ENCODE measurements around the gene NIN. TPM values are rescaled to one million over a fixed set of nuclear protein-coding genes. Genes with fewer than 3 reads are reported as not detected.

The NIN gene
- total RNA-seq, 2 donors from 2014 or later, result 46.1 to 60.0 TPM

GRCh38 chr14:50677527-50678063 is 153.4 kb downstream of the NIN start:
- Mint-ChIP-seq H3K9me3 (no peaks in the 10 kb centered on the region), H3K27ac (no peak overlapping the region), H3K4me1 (ENCODE audit: low read depth) (peaks cover 19% of the 10 kb centered on the region), H3K27me3 (ENCODE audit: low read depth) (no peaks in the 10 kb centered on the region), H3K4me3 (peak overlapping the region; percentile 10 to 36), H3K36me3 (ENCODE audit: insufficient read depth in 2 of 2) (no peaks in the 10 kb centered on the region)
- DNase-seq (no peak), ATAC-seq (replicated peaks in 1 of 2) (no peak)

- peaks cover 19% of the 10 kb centered on the region for H3K4me1 Mint-ChIP-seq (ENCODE audit: low read depth)
- no peaks in the 10 kb centered on the region for H3K36me3 Mint-ChIP-seq (ENCODE audit: insufficient read depth in 2 of 2)
- peak overlapping the region; percentile 10 to 36 for H3K4me3 Mint-ChIP-seq
- no peak overlapping the region for H3K27ac Mint-ChIP-seq
- DNase-seq (no peak), ATAC-seq (replicated peaks in 1 of 2) (no peak)
- H3K9me3 Mint-ChIP-seq, result no peaks in the 10 kb centered on the region
- no peaks in the 10 kb centered on the region for H3K27me3 Mint-ChIP-seq (ENCODE audit: low read depth)
These were observed 154.0 kb downstream of the NIN start for GRCh38 chr14:50676814-50677516.

DNA sequence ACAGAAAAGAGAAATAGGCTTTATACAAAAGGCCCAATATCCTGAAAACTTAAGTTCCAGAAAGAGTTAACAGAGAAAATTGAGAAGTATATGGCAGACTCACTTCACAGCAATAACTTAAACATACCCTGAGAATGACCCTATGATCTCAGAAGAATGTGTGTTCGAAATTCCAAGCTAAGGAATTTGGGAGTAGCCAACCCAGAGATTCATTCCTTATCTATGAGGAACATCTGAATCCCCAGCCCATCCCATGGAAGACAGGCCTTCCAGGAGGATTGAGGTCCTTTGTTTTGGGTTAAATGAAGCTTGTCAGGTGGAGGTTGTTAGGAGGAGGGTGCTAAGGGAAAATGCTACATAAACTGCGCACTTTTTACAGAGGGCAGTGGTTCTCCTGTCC is 155.4 kb downstream of the NIN start:
- Mint-ChIP-seq H3K27ac (no peak overlapping the region), H3K4me3 (no peak overlapping the region), H3K9me3 (no peaks in the 10 kb centered on the region), H3K4me1 (ENCODE audit: low read depth) (peaks cover 19% of the 10 kb centered on the region), H3K27me3 (ENCODE audit: low read depth) (no peaks in the 10 kb centered on the region), H3K36me3 (ENCODE audit: insufficient read depth in 2 of 2) (no peaks in the 10 kb centered on the region)
- ATAC-seq (replicated peaks in 1 of 2) (no peak), DNase-seq (no peak)

GRCh38 chr14:50670866-50671256 is 160.1 kb downstream of the NIN start:
- Mint-ChIP-seq H3K4me1 (ENCODE audit: low read depth) (peaks cover 15% of the 10 kb centered on the region), H3K4me3 (no peak overlapping the region), H3K9me3 (no peaks in the 10 kb centered on the region), H3K27ac (no peak overlapping the region), H3K36me3 (ENCODE audit: insufficient read depth in 2 of 2) (peaks cover 0 to 1% of the 10 kb centered on the region in 2 donors), H3K27me3 (ENCODE audit: low read depth) (no peaks in the 10 kb centered on the region)
- DNase-seq (no peak), ATAC-seq (replicated peaks in 1 of 2) (no peak)

DNA sequence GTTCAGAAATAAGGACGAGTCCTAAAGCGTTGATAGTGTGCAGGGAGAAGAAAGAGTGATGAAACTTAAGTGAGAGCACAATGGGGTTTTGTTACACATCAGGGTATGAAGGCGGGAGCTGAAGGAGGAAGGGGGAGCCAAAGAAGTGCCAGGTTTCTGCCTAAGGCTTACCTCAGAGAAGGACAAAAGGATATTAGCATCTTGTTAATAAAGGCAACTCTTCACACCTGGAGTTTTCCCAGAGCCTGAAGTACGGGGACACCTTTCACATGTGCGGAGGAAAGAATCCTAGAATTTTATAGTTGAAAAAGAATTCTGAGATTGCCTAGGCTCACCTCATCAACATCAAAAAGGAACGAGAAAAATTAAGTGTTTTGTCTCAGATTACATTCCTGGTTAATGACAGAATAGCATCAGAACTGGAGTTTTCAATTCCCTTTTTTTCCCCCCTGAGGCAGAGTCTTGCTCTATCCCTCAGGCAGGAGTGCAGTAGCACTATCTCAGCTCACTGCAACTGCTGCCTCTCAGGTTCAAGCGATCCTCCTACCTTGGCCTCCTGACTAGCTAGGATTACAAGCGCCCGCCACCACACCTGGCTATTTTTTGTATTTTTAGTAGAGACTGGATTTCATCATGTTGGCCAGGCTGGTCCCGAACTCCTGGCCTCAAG is 160.6 kb downstream of the NIN start:
- ATAC-seq (replicated peaks in 1 of 2) (no peak), DNase-seq (no peak)
- H3K36me3 Mint-ChIP-seq (ENCODE audit: insufficient read depth in 2 of 2), result peaks cover 0 to 1% of the 10 kb centered on the region in 2 donors
- H3K4me1 Mint-ChIP-seq (ENCODE audit: low read depth), result peaks cover 15% of the 10 kb centered on the region
- H3K9me3 Mint-ChIP-seq, result no peaks in the 10 kb centered on the region
- H3K27me3 Mint-ChIP-seq (ENCODE audit: low read depth), result no peaks in the 10 kb centered on the region
- no peak overlapping the region for H3K4me3 Mint-ChIP-seq
- no peak overlapping the region for H3K27ac Mint-ChIP-seq

Other genes starting within 250 kb of the NIN start
- gene SAV1, start 162.9 kb downstream of the NIN start, total RNA-seq, result 10 to 100 TPM in 1 of 2 donors, 1 to 10 TPM in 1; 9.4 to 12.4 TPM
- gene ABHD12B, start 40.9 kb upstream of the NIN start, total RNA-seq, result not detected
- gene PYGL, start 113.3 kb upstream of the NIN start, total RNA-seq, result under 1 TPM; 0.50 to 0.60 TPM